Left renal cortex interstitium (tissue), 4 donors: ENCODE data around the gene SLC35D2. TPM values are rescaled to one million over a fixed set of nuclear protein-coding genes. Genes with fewer than 3 reads are reported as not detected.
"Not testable (repeated sequence)": the region's sequence is repeated elsewhere in the genome, so short reads cannot be mapped to it uniquely, and the experiment has no call there.

Experiments
- DNase-seq, 4 donors: peaks; one replicate each; pipeline ENCODE4 v3.0.0-alpha.2; 2013; ENCODE audit warnings: low read depth in 4 of 4, low spot score in 2 of 4, missing footprints in 1 of 4
- polyA plus RNA-seq, 4 donors: library from polyadenylated mRNA; unstranded; fragments of 120-200 nt; gene quantifications; one replicate each; pipeline ENCODE4 v1.2.1, GENCODE V29; 2013; ENCODE audit not compliant: insufficient read length in 4 of 4

The SLC35D2 gene
- polyA plus RNA-seq, 4 donors, result 34.6 to 38.7 (median 37.6) TPM

GRCh38 chr9:96362119-96362518, 21.4 kb downstream of the SLC35D2 start:
- DNase-seq, result not testable (repeated sequence)

- no peak for DNase-seq
Observed at GRCh38 chr9:96361668-96362067, 21.8 kb downstream of the SLC35D2 start.

- DNase-seq, result no peak
Observed at GRCh38 chr9:96360976-96361375, 22.5 kb downstream of the SLC35D2 start.

- DNase-seq, result not testable (repeated sequence)
Observed at GRCh38 chr9:96360523-96360922, 23.0 kb downstream of the SLC35D2 start.

GRCh38 chr9:96350866-96351265, 32.6 kb downstream of the SLC35D2 start:
- DNase-seq, result no peak

- DNase-seq, result no peak
Observed at GRCh38 chr9:96348261-96348660, 35.2 kb downstream of the SLC35D2 start.

GRCh38 chr9:96345551-96345950, 38.0 kb downstream of the SLC35D2 start:
- DNase-seq, result no peak

- DNase-seq, result no peak
Observed at GRCh38 chr9:96344458-96345180, 38.9 kb downstream of the SLC35D2 start.

GRCh38 chr9:96343515-96344360, 39.8 kb downstream of the SLC35D2 start:
- DNase-seq, result no peak

- DNase-seq, result peak in 2 of 4 donors; percentile 21 to 37
Observed at GRCh38 chr9:96342571-96343245, 40.8 kb downstream of the SLC35D2 start.

GRCh38 chr9:96340707-96341106, 42.8 kb downstream of the SLC35D2 start:
- no peak for DNase-seq

- DNase-seq, result no peak
Observed at GRCh38 chr9:96338299-96338698, 45.2 kb downstream of the SLC35D2 start.

- DNase-seq, result no peak
Observed at GRCh38 chr9:96333958-96334357, 49.6 kb downstream of the SLC35D2 start.

GRCh38 chr9:96331236-96331947, 52.1 kb downstream of the SLC35D2 start:
- DNase-seq, result no peak

GRCh38 chr9:96327694-96328352, 55.7 kb downstream of the SLC35D2 start:
- DNase-seq, result peak in 1 of 4 donors; percentile 39

- no peak for DNase-seq
Observed at GRCh38 chr9:96323169-96323568, 60.3 kb downstream of the SLC35D2 start.

GRCh38 chr9:96322736-96323135, 60.8 kb downstream of the SLC35D2 start:
- DNase-seq, result not testable (repeated sequence)

- DNase-seq, result not testable (repeated sequence)
Observed at GRCh38 chr9:96322210-96322609, 61.3 kb downstream of the SLC35D2 start.

- no peak for DNase-seq
Observed at GRCh38 chr9:96321515-96321914, 62.0 kb downstream of the SLC35D2 start.

- DNase-seq, result no peak
Observed at GRCh38 chr9:96320749-96321280, 62.7 kb downstream of the SLC35D2 start.
